ENCODE data around the gene DNASE1L3. TPM values are rescaled to one million over a fixed set of nuclear protein-coding genes. Genes with fewer than 3 reads are reported as not detected.
A peak's percentile ranks its signal among the peaks of the same experiment; 100 is the strongest.

Gene DNASE1L3
- total and polyA plus RNA-seq, 2 of the 13 experiments (the other 11 are each of a cell fraction or from before 2014, with no cell fraction given), result 0.86 to 1.7 TPM

- Histone ChIP-seq H3K36me3 (replicated peaks in 1 of 2; ENCODE audit: control insufficient read depth in 1 of 2, insufficient read depth in 2 of 2, low read length in 2 of 2) (peaks cover 0 to 4% of the 10 kb centered on the region in 2 experiments; a peak in 3 of 5 replicates), H3K27ac (ENCODE audit: extremely low read length, insufficient read depth, low read length) (peak overlapping the region; percentile 95), H3K4me2 (ENCODE audit: low read depth, low read length) (peak overlapping the region; percentile 80), H3K79me2 (ENCODE audit: insufficient read depth, low read length) (no peaks in the 10 kb centered on the region), H4K20me1 (ENCODE audit: insufficient read depth, low read length) (no peaks in the 10 kb centered on the region), H3K4me1 (ENCODE audit: insufficient read depth, low read length) (peaks cover 100% of the 10 kb centered on the region), H3K27me3 (ENCODE audit: control insufficient read depth in 1 of 2, insufficient read depth in 2 of 2, low read length in 2 of 2) (peaks cover 0 to 16% of the 10 kb centered on the region in 2 experiments; a peak in 2 of 5 replicates), H2AFZ (ENCODE audit: low read length) (no peak overlapping the region), H3K9me3 (ENCODE audit: low read length) (no peaks in the 10 kb centered on the region), H3K9ac (ENCODE audit: insufficient read depth, low read depth, low read length) (peak overlapping the region; percentile 74), H3K4me3 (replicated peaks in 1 of 3; ENCODE audit: insufficient read depth in 1 of 3, low read depth in 2 of 3, low read length in 3 of 3) (peak overlapping the region; percentile 3 to 66 (median 24); a peak in 2 of 6 replicates)
- intact Hi-C loops (cut with micrococcal nuclease; ENCODE audit: unreplicated experiment) (no loop called here), in situ Hi-C loops (cut with HindIII; ENCODE audit: extremely low pct_ligation_motif_present, low pct_unique_long_range_greater_than_20kb) (no loop called here)
- DNase-seq (ENCODE audit: low spot score), result no peak
- POLR2A ChIA-PET, result interaction anchor here (0.8 to 3.9 kb wide), 14 partner anchors 9 to 1099 kb away, joined by 3 to 21 read pairs (median 6); partner anchors contain the start of genes FLNB, HTD2 and RPP14
- no TSS peak for BruUV-seq (replicated peaks)
- CTCF ChIA-PET (ENCODE audit: low intra/inter-chr PET ratio, low total read pairs), result no interaction called here
- ATAC-seq, result no peak
- WGBS (ENCODE audit: low lambda C conversion rate), result 32% methylated on average over 3 of the region's 3 CpGs
- no peak for FAIRE-seq
- TF ChIP-seq SIX1 (CRISPR knock-in tag; IDR thresholded peaks at IDR 0.05; ENCODE audit: borderline replicate concordance), result no peak
- TF ChIP-seq ZNF20 (CRISPR knock-in tag; IDR thresholded peaks at IDR 0.05), result 0 out of 2 replicates have a peak, but pooled peaks have one; percentile 52
- TF ChIP-seq SALL1 (CRISPR knock-in tag; IDR thresholded peaks at IDR 0.05), result no peak
- no peak for TF ChIP-seq CHCHD3 (CRISPR knock-in tag; IDR thresholded peaks at IDR 0.05)
- TF ChIP-seq ZFP62 (CRISPR knock-in tag; IDR thresholded peaks at IDR 0.05), result no peak
- TF ChIP-seq ZNF550 (CRISPR knock-in tag; IDR thresholded peaks at IDR 0.05; ENCODE audit: borderline replicate concordance), result no peak
- no peak for TF ChIP-seq FOXO4 (CRISPR knock-in tag; conservative IDR thresholded peaks at IDR 0.05)
- no peak for TF ChIP-seq FOXM1 (CRISPR knock-in tag; IDR thresholded peaks at IDR 0.05)
- peak; percentile 88 for TF ChIP-seq ADNP (CRISPR knock-in tag; IDR thresholded peaks at IDR 0.05)
- TF ChIP-seq KDM5A (IDR thresholded peaks at IDR 0.05; ENCODE audit: borderline replicate concordance, low read length), result no peak
- no peak for TF ChIP-seq LRRFIP1 (CRISPR knock-in tag; conservative IDR thresholded peaks at IDR 0.05)
- TF ChIP-seq TFE3 (CRISPR knock-in tag; IDR thresholded peaks at IDR 0.05), result no peak
- TF ChIP-seq SIN3A (IDR thresholded peaks at IDR 0.05; ENCODE audit: borderline replicate concordance, low read depth, low read length), result no peak
- TF ChIP-seq ZNF574 (CRISPR knock-in tag; IDR thresholded peaks at IDR 0.05), result no peak
- no peak for TF ChIP-seq ZNF704 (CRISPR knock-in tag; IDR thresholded peaks at IDR 0.05; ENCODE audit: borderline replicate concordance)
- TF ChIP-seq SYNCRIP (IDR thresholded peaks at IDR 0.05; ENCODE audit: insufficient read depth, low read depth, low read length), result no peak
These were observed 34.6 kb downstream of the DNASE1L3 start for GRCh38 chr3:58176185-58176530.
